OCI-LY7 (cell line): ENCODE results near the gene COPS9. TPM values are rescaled to one million over a fixed set of nuclear protein-coding genes. Genes with fewer than 3 reads are reported as not detected.

Experiments
- BruUV-seq: library from RNA; stranded (reverse); fragments of 400-500 nt; replicated peaks from 2 replicates; lab custom pipeline; 2021; lab: Mats Ljungman, UMichigan
- CTCF ChIA-PET: fragments of 300-600 bp; sonication (Branson Sonifier 250); formaldehyde crosslinking; loops from one replicate; lab custom pipeline; 2022; ENCODE audit warnings: antibody characterized with exemption; ENCODE audit not compliant: unreplicated experiment; lab: Charles Lee
- POLR2A ChIA-PET: fragments of 300-600 bp; sonication (Branson Sonifier 250); formaldehyde crosslinking; loops from one replicate; lab custom pipeline; 2022; ENCODE audit warnings: antibody characterized with exemption; lab: Charles Lee
- DNase-seq: peaks from one replicate; pipeline ENCODE4 v3.0.0-alpha.2; 2015; ENCODE audit warnings: low spot score
- H2AFZ ChIP-seq: fragments of 200-600 bp; sonication (generic), shearing (Covaris generic); 2 replicates; pipeline ENCODE4 v1.6.1; 2014; ENCODE audit warnings: mild to moderate bottlenecking, antibody characterized with exemption, low read length, moderate library complexity
- H3K27ac ChIP-seq: fragments of 200-600 bp; sonication (generic); 2 replicates; pipeline ENCODE4 v1.5.1; 2014; ENCODE audit warnings: mixed run types, low read depth, mild to moderate bottlenecking, moderate library complexity, low read length, inconsistent platforms; ENCODE audit not compliant: poor library complexity, severe bottlenecking
- H3K36me3 ChIP-seq: fragments of 200-600 bp; sonication (generic); 2 replicates; pipeline ENCODE4 v1.6.1; 2014; ENCODE audit warnings: mild to moderate bottlenecking, antibody characterized with exemption, low read length, moderate library complexity, mixed read lengths; ENCODE audit not compliant: insufficient read depth
- H3K4me1 ChIP-seq: fragments of 200-600 bp; sonication (generic); 2 replicates; pipeline ENCODE4 v1.5.1; 2014; ENCODE audit warnings: mild to moderate bottlenecking, low read length; ENCODE audit not compliant: insufficient read depth, poor library complexity, severe bottlenecking
- H3K4me2 ChIP-seq: fragments of 200-600 bp; sonication (generic); 2 replicates; pipeline ENCODE4 v1.6.1; 2014; ENCODE audit warnings: mild to moderate bottlenecking, low read length
- H3K4me3 ChIP-seq: fragments of 200-600 bp; sonication (generic); 2 replicates; pipeline ENCODE4 v1.5.1; 2014; ENCODE audit warnings: mild to moderate bottlenecking, low read depth, low read length; ENCODE audit not compliant: poor library complexity, severe bottlenecking
- H3K79me2 ChIP-seq: fragments of 200-600 bp; sonication (generic); 2 replicates; pipeline ENCODE4 v1.6.1; 2016; ENCODE audit warnings: low read depth, mild to moderate bottlenecking, low read length, moderate library complexity, mixed read lengths; ENCODE audit not compliant: insufficient read depth
- H3K9me2 ChIP-seq: fragments of 200-600 bp; sonication (generic); 2 replicates; pipeline ENCODE4 v1.6.1; 2016; ENCODE audit warnings: mild to moderate bottlenecking, low read length, mixed read lengths; ENCODE audit not compliant: insufficient read depth
- H3K9me3 ChIP-seq: fragments of 200-600 bp; sonication (generic); 2 replicates; pipeline ENCODE4 v1.6.1; 2014; ENCODE audit warnings: mild to moderate bottlenecking, mixed run types, low read length, mixed read lengths
- H4K20me1 ChIP-seq: fragments of 200-600 bp; sonication (generic); 2 replicates; pipeline ENCODE4 v1.6.1; 2014; ENCODE audit warnings: mild to moderate bottlenecking, antibody characterized with exemption, low read length, moderate library complexity, mixed read lengths; ENCODE audit not compliant: insufficient read depth
- CTCF ChIP-seq: fragments of 200-600 bp; sonication (generic); conservative IDR thresholded peaks from 2 replicates; pipeline ENCODE4 v1.5.1; 2014; ENCODE audit warnings: mild to moderate bottlenecking, antibody characterized with exemption, low read length, moderate library complexity, mixed read lengths
- EZH2phosphoT487 ChIP-seq: fragments of 200-600 bp; sonication (generic); IDR thresholded peaks from 2 replicates; pipeline ENCODE4 v1.6.1; 2018; ENCODE audit warnings: low read depth, borderline replicate concordance, mild to moderate bottlenecking, mixed run types, antibody characterized with exemption, low read length, moderate library complexity, mixed read lengths
- intact Hi-C: fragments of 100-400 bp; cut with micrococcal nuclease; formaldehyde crosslinking; loops from one replicate; pipeline ENCODE4 v1.10.0; 2022; ENCODE audit not compliant: unreplicated experiment
- total RNA-seq, 2 experiments: library from RNA; depleted of rRNA in 1 of 2; stranded (reverse); fragments of >200 nt in 1 of 2; shearing (Covaris generic) in 1 of 2; gene quantifications; 2 replicates each; pipeline ENCODE4 v1.2.3, GENCODE V29; 2014 to 2022

COPS9 gene
- total RNA-seq, 2 experiments from 2014 or later = 106 to 159 TPM

- H2AFZ ChIP-seq = no peak overlapping the region
- no peak for DNase-seq
- ChIA-PET CTCF (no interaction called here), POLR2A (no interaction called here)
- no peaks in the 10 kb centered on the region for H4K20me1 ChIP-seq
- TF ChIP-seq CTCF (no peak), EZH2phosphoT487 (no peak)
- no peaks in the 10 kb centered on the region for H3K9me2 ChIP-seq
- H3K27ac ChIP-seq = no peak overlapping the region
- no peaks in the 10 kb centered on the region for H3K4me1 ChIP-seq
- H3K79me2 ChIP-seq = no peaks in the 10 kb centered on the region
- no peak overlapping the region for H3K4me3 ChIP-seq
- no peaks in the 10 kb centered on the region for H3K9me3 ChIP-seq
- BruUV-seq = no TSS peak
- intact Hi-C loops = no loop called here
- H3K4me2 ChIP-seq = no peak overlapping the region
- no peaks in the 10 kb centered on the region for H3K36me3 ChIP-seq
These were observed 47.9 kb upstream of the COPS9 start for GRCh38 chr2:240183875-240184590.

- Histone ChIP-seq H3K9me2 (no peaks in the 10 kb centered on the region), H3K79me2 (no peaks in the 10 kb centered on the region), H2AFZ (no peak overlapping the region), H4K20me1 (no peaks in the 10 kb centered on the region), H3K36me3 (no peaks in the 10 kb centered on the region), H3K4me3 (no peak overlapping the region), H3K4me2 (no peak overlapping the region), H3K27ac (no peak overlapping the region), H3K4me1 (no peaks in the 10 kb centered on the region), H3K9me3 (no peaks in the 10 kb centered on the region)
- no peak for DNase-seq
- ChIA-PET CTCF (interaction anchor here (0.5 kb wide), 1 partner anchor 273 kb away, joined by 3 read pairs; no protein-coding TSS in a partner anchor), POLR2A (no interaction called here)
- no peak for TF ChIP-seq EZH2phosphoT487
- no peak for TF ChIP-seq CTCF
- BruUV-seq = no TSS peak
- intact Hi-C loops = no loop called here
These were observed 47.1 kb upstream of the COPS9 start for GRCh38 chr2:240183006-240183874.
